Pancreas (tissue), 10 donors: ENCODE data around the gene DCC. TPM values are rescaled to one million over a fixed set of nuclear protein-coding genes. Genes with fewer than 3 reads are reported as not detected.
A peak's percentile ranks its signal among the peaks of the same experiment; 100 is the strongest.

Source experiments
- ATAC-seq, 4 donors: fragments of 200-7000 bp; cut with Tn5 transposase; one replicate each; pipeline versions ENCODE4 v1.8.0 to v1.9.1; 2020; ENCODE audit warnings: mild to moderate bottlenecking in 4 of 4, moderate library complexity in 4 of 4
- DNase-seq, 6 donors: peaks; one replicate each; pipeline ENCODE4 v3.0.0-alpha.2; 2020
- FAIRE-seq: peaks from 2 replicates; lab custom pipeline; 2012; peaks lifted over from hg19 to GRCh38; lab: Jason Lieb, UNC
- H3K27ac ChIP-seq, 4 donors: fragments of 200-600 bp; sonication (generic); 1 replicate in 3 of 4; 2 replicates in 1 of 4; pipeline versions ENCODE4 v1.5.0 to v1.8.0; 2020
- H3K27me3 ChIP-seq, 4 donors: fragments of 200-600 bp; one replicate each; pipeline ENCODE4 v1.8.0; 2021
- H3K36me3 ChIP-seq, 3 donors: fragments of 200-600 bp; sonication (generic) in 1 of 3; one replicate each; pipeline versions ENCODE4 v1.5.0 to v1.8.0; 2020 to 2021
- H3K4me1 ChIP-seq, 3 donors: fragments of 200-600 bp; one replicate each; pipeline ENCODE4 v1.8.0; 2021
- H3K4me3 ChIP-seq, 4 donors: fragments of 200-600 bp; sonication (generic) in 2 of 4; one replicate each; pipeline versions ENCODE4 v1.5.0 to v1.8.0; 2020 to 2021
- H3K9me3 ChIP-seq, 4 donors: fragments of 200-600 bp; one replicate each; pipeline ENCODE4 v1.8.0; 2021
- CTCF ChIP-seq, 4 donors: fragments of 200-600 bp; sonication (generic) in 3 of 4; IDR thresholded peaks; one replicate each; pipeline versions ENCODE4 v1.5.0 to v1.8.0; 2021; ENCODE audit warnings: antibody characterized with exemption in 4 of 4
- WGBS, 2 donors: extraction: QIAGEN DNeasy Blood & Tissue Kit; methylation state at CpG; one replicate each; pipeline ENCODE4 v1.1.7; 2013; 5-methylcytosine and 5-hydroxymethylcytosine counted together
- intact Hi-C, 3 donors: fragments of 100-400 bp; cut with DNase I; formaldehyde crosslinking; loops; one replicate each; pipeline versions ENCODE4 v1.11.1 to v1.14.2; 2022
- polyA plus RNA-seq, 2 donors: library from polyadenylated mRNA; stranded (reverse); fragments of 200-250 nt; gene quantifications; one replicate each; pipeline ENCODE4 v1.2.3, GENCODE V29; 2013
- total RNA-seq, 6 donors: library from RNA; stranded (reverse); fragmentation: NEBNext Ultra II Directional in 4 of 6; extraction: Animal tissue kit (Norgen Biotek cat#: 25700) in 4 of 6; gene quantifications; one replicate each; pipeline versions ENCODE4 v1.2.1 to v1.2.4, GENCODE V29; 2021 to 2023
- donor health status: healthy with polysubstance abuse.
- donor health status: DM: no; HTN: no; CAD: no; lungs with moderate emphysema.
- donor health status: DM: no; HTN: no; CAD: no.
- donor health status: control.
- donor health status: control.
- donor health status: Bipolar disorder and iron deficiency.
- donor health status: DM: yes; HTN: yes; CAD: no.
- donor health status: DM: no; HTN: no; CAD: no.
- donor health status: DM: no; HTN: no; CAD: no.
- donor health status: DM: yes; HTN: yes; CAD: no.

DCC gene
- total and polyA plus RNA-seq, 8 donors = 0.18 to 0.44 (median 0.28) TPM; not detected in 1

DNA sequence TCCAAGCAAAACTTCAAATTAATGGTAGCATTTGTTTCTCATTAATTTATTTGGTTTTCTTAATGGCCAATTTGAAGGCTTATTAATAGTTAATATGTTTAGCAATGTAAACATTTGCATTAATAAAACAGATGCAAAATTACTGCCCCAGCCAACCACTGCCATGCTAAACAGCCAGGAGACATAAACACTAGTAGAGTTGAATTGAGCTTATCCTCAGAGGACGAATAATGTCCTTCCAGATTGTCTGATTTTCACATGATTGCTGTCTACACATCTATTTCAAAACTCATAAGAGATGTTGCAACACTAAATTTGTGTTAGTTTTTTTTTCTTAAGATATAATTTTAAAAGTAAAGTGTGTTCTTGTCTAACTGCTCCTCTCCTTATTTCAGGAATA lies 128.5 kb downstream of the DCC start:
- ATAC-seq = no peak
- H3K4me1 ChIP-seq = no peaks in the 10 kb centered on the region
- no peak overlapping the region for H3K27ac ChIP-seq
- no peak for FAIRE-seq
- intact Hi-C loops = no loop called here
- DNase-seq = no peak
- TF ChIP-seq CTCF (IDR thresholded peaks at IDR 0.05) = no peak
- no peaks in the 10 kb centered on the region for H3K9me3 ChIP-seq
- no peaks in the 10 kb centered on the region for H3K27me3 ChIP-seq
- H3K36me3 ChIP-seq = no peaks in the 10 kb centered on the region
- H3K4me3 ChIP-seq = no peak overlapping the region
- WGBS, 2 donors = 55 to 70% methylated on average over 1 of the region's 1 CpG

DNA sequence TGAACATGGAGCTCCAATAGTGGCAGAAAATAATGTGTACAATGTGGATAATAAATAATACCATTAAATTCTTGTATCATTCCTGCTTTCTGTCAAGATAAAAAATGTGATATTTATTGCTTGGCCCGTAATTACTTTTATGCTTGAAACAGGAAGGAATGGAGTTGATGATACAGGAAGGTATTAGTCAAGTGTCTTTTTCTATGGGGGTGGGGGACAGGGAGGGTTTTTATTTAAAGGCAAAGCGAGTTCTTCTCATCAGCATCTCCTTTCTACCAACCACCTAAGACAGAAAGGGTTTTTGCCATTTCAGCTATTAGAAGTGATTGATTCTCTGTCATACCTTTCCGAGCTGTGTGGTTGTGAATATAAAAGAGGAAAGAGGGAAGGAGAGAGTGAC lies 135.3 kb downstream of the DCC start:
- no peaks in the 10 kb centered on the region for H3K36me3 ChIP-seq
- no peak overlapping the region for H3K4me3 ChIP-seq
- no peak for FAIRE-seq
- intact Hi-C loops = no loop called here
- ATAC-seq = no peak
- no peaks in the 10 kb centered on the region for H3K4me1 ChIP-seq
- no peak for DNase-seq
- WGBS, 2 donors = 63% methylated on average over 3 of the region's 3 CpGs
- H3K9me3 ChIP-seq = no peaks in the 10 kb centered on the region
- TF ChIP-seq CTCF (IDR thresholded peaks at IDR 0.05) = no peak
- H3K27me3 ChIP-seq = no peaks in the 10 kb centered on the region
- no peak overlapping the region for H3K27ac ChIP-seq

GRCh38 chr18:52481116-52481515 lies 141.1 kb downstream of the DCC start:
- ATAC-seq (peak; percentile 53 to 93 (median 76)), DNase-seq (peak in 3 of 6 donors; percentile 42 to 63 (median 50)), FAIRE-seq (no peak)
- intact Hi-C loops = no loop called here
- no peaks in the 10 kb centered on the region for H3K4me1 ChIP-seq
- H3K27me3 ChIP-seq = no peaks in the 10 kb centered on the region
- no peaks in the 10 kb centered on the region for H3K9me3 ChIP-seq
- H3K4me3 ChIP-seq = no peak overlapping the region
- no peak for TF ChIP-seq CTCF (IDR thresholded peaks at IDR 0.05)
- no peaks in the 10 kb centered on the region for H3K36me3 ChIP-seq
- no peak overlapping the region for H3K27ac ChIP-seq
- 50 to 59% methylated on average over 6 of the region's 6 CpGs for WGBS, 2 donors

GRCh38 chr18:52484977-52485376 lies 145.0 kb downstream of the DCC start:
- Histone ChIP-seq H3K4me3 (no peak overlapping the region), H3K9me3 (no peaks in the 10 kb centered on the region), H3K36me3 (no peaks in the 10 kb centered on the region), H3K4me1 (no peaks in the 10 kb centered on the region), H3K27ac (no peak overlapping the region), H3K27me3 (no peaks in the 10 kb centered on the region)
- DNase-seq = no peak
- TF ChIP-seq CTCF (IDR thresholded peaks at IDR 0.05) = no peak
- 59 to 62% methylated on average over 2 of the region's 2 CpGs for WGBS, 2 donors
- no peak for FAIRE-seq
- no peak for ATAC-seq
- intact Hi-C loops = no loop called here

GRCh38 chr18:52486052-52486451 lies 146.1 kb downstream of the DCC start:
- 83 to 85% methylated on average over 6 of the region's 6 CpGs for WGBS, 2 donors
- Histone ChIP-seq H3K36me3 (no peaks in the 10 kb centered on the region), H3K27me3 (no peaks in the 10 kb centered on the region), H3K4me1 (no peaks in the 10 kb centered on the region), H3K27ac (no peak overlapping the region), H3K4me3 (no peak overlapping the region), H3K9me3 (no peaks in the 10 kb centered on the region)
- no peak for FAIRE-seq
- DNase-seq = no peak
- ATAC-seq = no peak
- no peak for TF ChIP-seq CTCF (IDR thresholded peaks at IDR 0.05)
- intact Hi-C loops = no loop called here
